HL-60 (cell line): Measurements from ENCODE around the gene KARS1.

Source experiments
- GABPA ChIP-seq: IDR thresholded peaks from 2 replicates; pipeline ENCODE4 v1.6.1; 2012; ENCODE audit warnings: low read depth
- POLR2AphosphoS5 ChIP-seq: IDR thresholded peaks from 2 replicates; pipeline ENCODE4 v1.6.1; 2012; ENCODE audit warnings: low read depth
- SPI1 ChIP-seq: IDR thresholded peaks from 2 replicates; pipeline ENCODE4 v1.6.1; 2012; ENCODE audit warnings: low read depth, mild to moderate bottlenecking, borderline replicate concordance
- TF ChIP-seq, protein P1 (sequence below): IDR thresholded peaks from one replicate; pipeline ENCODE4 v1.5.1; 2011; ENCODE audit warnings: low read length, control low read depth, inconsistent platforms; ENCODE audit not compliant: insufficient read depth
- TF ChIP-seq, protein P2 (sequence below): IDR thresholded peaks from 2 replicates; pipeline ENCODE4 v1.6.1; 2012; ENCODE audit warnings: low read depth; ENCODE audit not compliant: insufficient replicate concordance

DNA sequence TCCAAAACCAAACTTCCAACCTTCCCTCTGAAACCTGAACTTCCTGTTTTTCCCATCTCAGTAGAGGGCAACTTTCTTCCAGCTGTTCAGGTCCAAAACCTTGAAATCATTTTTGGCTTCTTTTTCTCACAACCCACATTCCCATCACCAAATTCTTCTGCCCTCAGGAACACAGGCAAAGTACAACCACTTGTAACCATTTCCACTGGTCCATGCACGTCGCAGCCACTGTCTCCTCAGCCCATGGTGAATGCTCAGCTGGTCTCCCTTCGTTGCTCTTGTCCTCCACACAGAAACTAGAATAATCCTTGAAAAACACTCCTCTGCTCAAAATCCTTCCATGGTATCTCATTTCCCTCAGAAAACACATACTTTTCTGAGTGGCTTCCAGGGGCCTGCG, 20.7 kb downstream of the KARS1 start:
- TF ChIP-seq, protein P1, sequence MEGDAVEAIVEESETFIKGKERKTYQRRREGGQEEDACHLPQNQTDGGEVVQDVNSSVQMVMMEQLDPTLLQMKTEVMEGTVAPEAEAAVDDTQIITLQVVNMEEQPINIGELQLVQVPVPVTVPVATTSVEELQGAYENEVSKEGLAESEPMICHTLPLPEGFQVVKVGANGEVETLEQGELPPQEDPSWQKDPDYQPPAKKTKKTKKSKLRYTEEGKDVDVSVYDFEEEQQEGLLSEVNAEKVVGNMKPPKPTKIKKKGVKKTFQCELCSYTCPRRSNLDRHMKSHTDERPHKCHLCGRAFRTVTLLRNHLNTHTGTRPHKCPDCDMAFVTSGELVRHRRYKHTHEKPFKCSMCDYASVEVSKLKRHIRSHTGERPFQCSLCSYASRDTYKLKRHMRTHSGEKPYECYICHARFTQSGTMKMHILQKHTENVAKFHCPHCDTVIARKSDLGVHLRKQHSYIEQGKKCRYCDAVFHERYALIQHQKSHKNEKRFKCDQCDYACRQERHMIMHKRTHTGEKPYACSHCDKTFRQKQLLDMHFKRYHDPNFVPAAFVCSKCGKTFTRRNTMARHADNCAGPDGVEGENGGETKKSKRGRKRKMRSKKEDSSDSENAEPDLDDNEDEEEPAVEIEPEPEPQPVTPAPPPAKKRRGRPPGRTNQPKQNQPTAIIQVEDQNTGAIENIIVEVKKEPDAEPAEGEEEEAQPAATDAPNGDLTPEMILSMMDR: no peak
- no peak for TF ChIP-seq POLR2AphosphoS5
- TF ChIP-seq SPI1: no peak
- TF ChIP-seq, protein P2, sequence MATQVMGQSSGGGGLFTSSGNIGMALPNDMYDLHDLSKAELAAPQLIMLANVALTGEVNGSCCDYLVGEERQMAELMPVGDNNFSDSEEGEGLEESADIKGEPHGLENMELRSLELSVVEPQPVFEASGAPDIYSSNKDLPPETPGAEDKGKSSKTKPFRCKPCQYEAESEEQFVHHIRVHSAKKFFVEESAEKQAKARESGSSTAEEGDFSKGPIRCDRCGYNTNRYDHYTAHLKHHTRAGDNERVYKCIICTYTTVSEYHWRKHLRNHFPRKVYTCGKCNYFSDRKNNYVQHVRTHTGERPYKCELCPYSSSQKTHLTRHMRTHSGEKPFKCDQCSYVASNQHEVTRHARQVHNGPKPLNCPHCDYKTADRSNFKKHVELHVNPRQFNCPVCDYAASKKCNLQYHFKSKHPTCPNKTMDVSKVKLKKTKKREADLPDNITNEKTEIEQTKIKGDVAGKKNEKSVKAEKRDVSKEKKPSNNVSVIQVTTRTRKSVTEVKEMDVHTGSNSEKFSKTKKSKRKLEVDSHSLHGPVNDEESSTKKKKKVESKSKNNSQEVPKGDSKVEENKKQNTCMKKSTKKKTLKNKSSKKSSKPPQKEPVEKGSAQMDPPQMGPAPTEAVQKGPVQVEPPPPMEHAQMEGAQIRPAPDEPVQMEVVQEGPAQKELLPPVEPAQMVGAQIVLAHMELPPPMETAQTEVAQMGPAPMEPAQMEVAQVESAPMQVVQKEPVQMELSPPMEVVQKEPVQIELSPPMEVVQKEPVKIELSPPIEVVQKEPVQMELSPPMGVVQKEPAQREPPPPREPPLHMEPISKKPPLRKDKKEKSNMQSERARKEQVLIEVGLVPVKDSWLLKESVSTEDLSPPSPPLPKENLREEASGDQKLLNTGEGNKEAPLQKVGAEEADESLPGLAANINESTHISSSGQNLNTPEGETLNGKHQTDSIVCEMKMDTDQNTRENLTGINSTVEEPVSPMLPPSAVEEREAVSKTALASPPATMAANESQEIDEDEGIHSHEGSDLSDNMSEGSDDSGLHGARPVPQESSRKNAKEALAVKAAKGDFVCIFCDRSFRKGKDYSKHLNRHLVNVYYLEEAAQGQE: no peak
- TF ChIP-seq GABPA: no peak
